SK-N-SH (cell line): ENCODE data around the gene PARP12. TPM values are rescaled to one million over a fixed set of nuclear protein-coding genes. Genes with fewer than 3 reads are reported as not detected.

ENCODE experiments used
- CTCF ChIA-PET: fragments of 300-600, 350-600 bp; formaldehyde crosslinking; extraction: SDS; loops from one replicate; lab custom pipeline; 2021; lab: Yijun Ruan, JAX
- POLR2A ChIA-PET: fragments of 350-600 bp; sonication (Branson Sonifier 250); formaldehyde crosslinking; extraction: SDS; loops from one replicate; lab custom pipeline; 2020; ENCODE audit warnings: antibody characterized with exemption, inconsistent platforms; lab: Yijun Ruan, JAX
- DNase-seq: peaks from one replicate; pipeline ENCODE4 v3.0.0; 2012
- H2AFZ ChIP-seq: fragments of 200-600 bp; sonication (generic); 2 replicates; pipeline ENCODE4 v1.8.1; 2016; ENCODE audit warnings: antibody characterized with exemption, mild to moderate bottlenecking, low read depth
- H3F3A ChIP-seq: fragments of 200-600 bp; sonication (generic); replicated peaks from 2 replicates; pipeline ENCODE3; 2016; ENCODE audit warnings: antibody characterized with exemption, mild to moderate bottlenecking; ENCODE audit not compliant: insufficient read depth
- H3K27ac ChIP-seq, 2 experiments: fragments of 200-500 bp in 1 of 2; fragments of 200-600 bp in 1 of 2; sonication (Bioruptor generic) in 1 of 2; sonication (generic), shearing (Covaris generic) in 1 of 2; 2 replicates each; pipeline versions ENCODE4 v1.5.1 to v1.6.1; 2014 to 2016; ENCODE audit warnings: low read depth in 2 of 2, inconsistent platforms in 1 of 2, low read length in 1 of 2, mild to moderate bottlenecking in 1 of 2, mixed read lengths in 1 of 2
- H3K27me3 ChIP-seq: fragments of 200-600 bp; sonication (generic), shearing (Covaris generic); 2 replicates; pipeline ENCODE4 v1.6.1; 2016; ENCODE audit warnings: mixed run types; ENCODE audit not compliant: insufficient read depth
- H3K36me3 ChIP-seq, 2 experiments: fragments of 200-500 bp in 1 of 2; fragments of 200-600 bp in 1 of 2; sonication (Bioruptor generic) in 1 of 2; sonication (generic) in 1 of 2; replicated peaks in 1 of 2; 2 replicates each; pipeline versions ENCODE3 to v1.5.1; 2014 to 2016; ENCODE audit warnings: low read length in 1 of 2, mild to moderate bottlenecking in 1 of 2; ENCODE audit not compliant: insufficient read depth in 2 of 2, control insufficient read depth in 1 of 2
- H3K4me1 ChIP-seq, 2 experiments: fragments of 200-500 bp in 1 of 2; fragments of 200-600 bp in 1 of 2; sonication (Bioruptor generic) in 1 of 2; sonication (generic), shearing (Covaris generic) in 1 of 2; 2 replicates each; pipeline versions ENCODE4 v1.5.1 to v1.6.1; 2014 to 2016; ENCODE audit warnings: low read depth in 1 of 2, low read length in 1 of 2, mixed run types in 1 of 2; ENCODE audit not compliant: insufficient read depth in 2 of 2, control insufficient read depth in 1 of 2
- H3K4me2 ChIP-seq: fragments of 200-600 bp; sonication (generic), shearing (Covaris generic); 2 replicates; pipeline ENCODE4 v1.6.1; 2017; ENCODE audit warnings: mixed run types
- H3K4me3 ChIP-seq, 2 experiments: fragments of 200-500 bp in 1 of 2; fragments of 200-600 bp in 1 of 2; sonication (Bioruptor generic) in 1 of 2; sonication (generic), shearing (Covaris generic) in 1 of 2; 2 replicates each; pipeline versions ENCODE4 v1.5.1 to v1.8.1; 2014 to 2016; ENCODE audit warnings: low read depth in 2 of 2, inconsistent platforms in 1 of 2, low read length in 1 of 2, mild to moderate bottlenecking in 1 of 2, mixed read lengths in 1 of 2, moderate library complexity in 1 of 2
- H3K79me2 ChIP-seq: fragments of 200-600 bp; sonication (generic); 2 replicates; pipeline ENCODE4 v1.8.1; 2017; ENCODE audit warnings: mild to moderate bottlenecking; ENCODE audit not compliant: insufficient read depth
- H3K9ac ChIP-seq: fragments of 200-600 bp; sonication (generic); 2 replicates; pipeline ENCODE4 v1.6.1; 2017; ENCODE audit warnings: mixed run types
- H3K9me2 ChIP-seq: fragments of 200-600 bp; sonication (generic); 2 replicates; pipeline ENCODE4 v1.6.1; 2017; ENCODE audit warnings: mixed run types
- H3K9me3 ChIP-seq: fragments of 200-600 bp; sonication (generic); 2 replicates; pipeline ENCODE4 v1.6.1; 2017; ENCODE audit warnings: mixed run types, mild to moderate bottlenecking, moderate library complexity
- H4K20me1 ChIP-seq: fragments of 200-600 bp; sonication (generic); 2 replicates; pipeline ENCODE4 v1.6.1; 2017; ENCODE audit warnings: mild to moderate bottlenecking, mixed run types; ENCODE audit not compliant: insufficient read depth
- CHD2 ChIP-seq: fragments of 150-350 bp; IDR thresholded peaks from 2 replicates; pipeline ENCODE4 v1.6.1; 2018; ENCODE audit warnings: low read length; ENCODE audit not compliant: partially characterized antibody
- CTCF ChIP-seq: fragments of 200-600 bp; sonication (generic); IDR thresholded peaks from 2 replicates; pipeline ENCODE4 v1.6.1; 2017; ENCODE audit warnings: antibody characterized with exemption, mild to moderate bottlenecking, moderate library complexity
- ELF1 ChIP-seq: IDR thresholded peaks from 2 replicates; pipeline ENCODE4 v1.4.0; 2012
- EP300 ChIP-seq, 2 experiments: IDR thresholded peaks; 2 replicates each; pipeline versions ENCODE4 v1.4.0 to v1.6.1; 2012; ENCODE audit warnings: borderline replicate concordance in 1 of 2, low read depth in 1 of 2, low read length in 1 of 2
- EZH2phosphoT487 ChIP-seq: fragments of 200-600 bp; sonication (generic); IDR thresholded peaks from 2 replicates; pipeline ENCODE4 v1.6.1; 2017; ENCODE audit warnings: low read depth, mixed run types, mild to moderate bottlenecking, antibody characterized with exemption, moderate library complexity, borderline replicate concordance
- FOSL2 ChIP-seq: IDR thresholded peaks from 2 replicates; pipeline ENCODE4 v1.4.0; 2012; ENCODE audit warnings: low read depth, mild to moderate bottlenecking, moderate library complexity, borderline replicate concordance
- FOXJ3 ChIP-seq: sonication (generic); formaldehyde crosslinking; IDR thresholded peaks from 2 replicates; pipeline ENCODE4 v1.5.1; 2020; ENCODE audit warnings: mild to moderate bottlenecking, missing genetic modification reagents
- FOXM1 ChIP-seq: IDR thresholded peaks from 2 replicates; pipeline ENCODE4 v1.4.0; 2012; ENCODE audit warnings: low read depth, mild to moderate bottlenecking
- GATA2 ChIP-seq: sonication (generic); formaldehyde crosslinking; IDR thresholded peaks from 2 replicates; pipeline ENCODE4 v1.5.0; 2020; ENCODE audit warnings: mild to moderate bottlenecking, missing genetic modification reagents
- IRF3 ChIP-seq: fragments of 150-350 bp; IDR thresholded peaks from 2 replicates; pipeline ENCODE4 v1.6.1; 2016; ENCODE audit warnings: mild to moderate bottlenecking, low read depth, low read length
- JUND ChIP-seq: IDR thresholded peaks from 2 replicates; pipeline ENCODE4 v1.4.0; 2012
- MEF2A ChIP-seq: IDR thresholded peaks from 2 replicates; pipeline ENCODE4 v1.4.0; 2012; ENCODE audit warnings: low read depth, borderline replicate concordance
- NRF1 ChIP-seq: IDR thresholded peaks from 2 replicates; pipeline ENCODE4 v1.6.1; 2012; ENCODE audit warnings: low read depth, mild to moderate bottlenecking, low read length
- POLR2AphosphoS5 ChIP-seq: IDR thresholded peaks from 2 replicates; pipeline ENCODE4 v1.6.1; 2012; ENCODE audit warnings: low read depth, low read length
- RAD21 ChIP-seq: IDR thresholded peaks from 2 replicates; pipeline ENCODE4 v1.6.1; 2012; ENCODE audit warnings: mild to moderate bottlenecking, low read length
- RCOR1 ChIP-seq: fragments of 150-350 bp; IDR thresholded peaks from 2 replicates; pipeline ENCODE4 v1.6.1; 2017; ENCODE audit warnings: antibody characterized with exemption, low read length
- RFX5 ChIP-seq: IDR thresholded peaks from 2 replicates; pipeline ENCODE4 v1.6.1; 2012; ENCODE audit warnings: mild to moderate bottlenecking, improper control_type of control experiment, low read length
- RXRA ChIP-seq: IDR thresholded peaks from 2 replicates; pipeline ENCODE4 v1.4.0; 2012; ENCODE audit warnings: low read depth, mild to moderate bottlenecking, borderline replicate concordance
- SIN3A ChIP-seq: IDR thresholded peaks from 2 replicates; pipeline ENCODE4 v1.6.1; 2012; ENCODE audit warnings: low read depth, mild to moderate bottlenecking, low read length, moderate library complexity, borderline replicate concordance
- SMC3 ChIP-seq: IDR thresholded peaks from 2 replicates; pipeline ENCODE4 v1.6.1; 2012; ENCODE audit warnings: low read depth, low read length, improper control_type of control experiment
- TAF1 ChIP-seq: IDR thresholded peaks from 2 replicates; pipeline ENCODE4 v1.6.1; 2012; ENCODE audit warnings: low read depth, mild to moderate bottlenecking, low read length, moderate library complexity, borderline replicate concordance
- TCF12 ChIP-seq: IDR thresholded peaks from 2 replicates; pipeline ENCODE4 v1.4.0; 2012
- USF1 ChIP-seq: IDR thresholded peaks from 2 replicates; pipeline ENCODE4 v1.4.0; 2012; ENCODE audit warnings: low read depth, borderline replicate concordance
- YY1 ChIP-seq: IDR thresholded peaks from 2 replicates; pipeline ENCODE4 v1.4.0; 2012; ENCODE audit warnings: low read depth, mild to moderate bottlenecking
- ZBTB33 ChIP-seq: IDR thresholded peaks from 2 replicates; pipeline ENCODE4 v1.4.0; 2012; ENCODE audit warnings: low read depth, borderline replicate concordance
- WGBS: methylation state at CpG from one replicate; pipeline ENCODE4 v1.1.6; 2017; ENCODE audit warnings: low lambda C conversion rate; 5-methylcytosine and 5-hydroxymethylcytosine counted together
- polyA plus RNA-seq, 3 experiments: library from polyadenylated mRNA; depleted of rRNA; stranded (reverse); fragments of >200 nt; gene quantifications; 2 replicates each; pipeline ENCODE4 v1.2.3, GENCODE V29; 2012
- TF ChIP-seq, protein P1 (sequence below): IDR thresholded peaks from 2 replicates; pipeline ENCODE4; 2012
- TF ChIP-seq, protein P2 (sequence below): IDR thresholded peaks from 2 replicates; pipeline ENCODE4 v1.4.0; 2012; ENCODE audit warnings: low read depth

The PARP12 gene
- polyA plus RNA-seq, 1 of the 3 experiments (the other 2 are of a cell fraction): 17.7 TPM

DNA sequence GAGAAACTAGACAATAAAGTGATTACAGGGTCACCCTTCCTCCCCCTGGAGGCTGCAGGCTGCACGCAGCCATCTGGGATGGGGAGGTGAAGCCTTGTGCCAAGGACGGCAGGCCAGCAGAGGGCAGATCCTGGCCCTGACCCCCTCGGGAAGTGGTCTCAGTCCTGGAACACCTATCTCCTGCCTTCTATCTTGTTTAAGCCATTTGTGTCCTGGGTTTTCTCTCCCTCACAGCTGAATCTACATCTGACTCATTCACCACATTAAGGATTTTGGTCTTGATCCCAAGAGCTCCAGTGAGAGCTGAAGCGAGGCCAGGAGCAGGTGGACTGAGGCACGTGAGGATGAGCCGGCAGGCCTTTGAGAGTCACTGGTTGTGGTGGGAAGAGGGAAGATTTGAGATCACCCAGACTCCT, 16.4 kb upstream of the PARP12 start:
- H3K9me2 ChIP-seq: no peaks in the 10 kb centered on the region
- peaks cover 4% of the 10 kb centered on the region for H3F3A ChIP-seq
- H3K27me3 ChIP-seq: no peaks in the 10 kb centered on the region
- no peaks in the 10 kb centered on the region for H3K9me3 ChIP-seq
- POLR2A ChIA-PET: no interaction called here
- H3K36me3 ChIP-seq: no peaks in the 10 kb centered on the region
- WGBS: 67% methylated on average over 6 of the region's 6 CpGs
- no peak overlapping the region for H3K4me2 ChIP-seq
- no peak overlapping the region for H3K9ac ChIP-seq
- no peak overlapping the region for H3K4me3 ChIP-seq
- peak; percentile 83 for DNase-seq
- no peaks in the 10 kb centered on the region for H3K79me2 ChIP-seq
- H3K27ac ChIP-seq: peak overlapping the region in 1 of 2 experiments; percentile 7; a peak in 1 of 4 replicates
- H2AFZ ChIP-seq: no peak overlapping the region
- H3K4me1 ChIP-seq: peaks cover 0 to 30% of the 10 kb centered on the region in 2 experiments; a peak in 2 of 4 replicates
- CTCF ChIA-PET: interaction anchor here (0.6 to 1.9 kb wide), 9 partner anchors 9 to 247 kb away, joined by 3 to 5 read pairs (median 4); partner anchors contain the start of gene PARP12
- no peaks in the 10 kb centered on the region for H4K20me1 ChIP-seq
- TF ChIP-seq NRF1: no peak
- TF ChIP-seq RCOR1: no peak
- TF ChIP-seq USF1: no peak
- TF ChIP-seq EZH2phosphoT487: no peak
- TF ChIP-seq FOSL2: no peak
- TF ChIP-seq YY1: no peak
- TF ChIP-seq POLR2AphosphoS5: no peak
- TF ChIP-seq, protein P1, sequence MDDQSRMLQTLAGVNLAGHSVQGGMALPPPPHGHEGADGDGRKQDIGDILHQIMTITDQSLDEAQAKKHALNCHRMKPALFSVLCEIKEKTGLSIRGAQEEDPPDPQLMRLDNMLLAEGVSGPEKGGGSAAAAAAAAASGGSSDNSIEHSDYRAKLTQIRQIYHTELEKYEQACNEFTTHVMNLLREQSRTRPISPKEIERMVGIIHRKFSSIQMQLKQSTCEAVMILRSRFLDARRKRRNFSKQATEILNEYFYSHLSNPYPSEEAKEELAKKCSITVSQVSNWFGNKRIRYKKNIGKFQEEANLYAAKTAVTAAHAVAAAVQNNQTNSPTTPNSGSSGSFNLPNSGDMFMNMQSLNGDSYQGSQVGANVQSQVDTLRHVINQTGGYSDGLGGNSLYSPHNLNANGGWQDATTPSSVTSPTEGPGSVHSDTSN: no peak
- TF ChIP-seq JUND: no peak
- no peak for TF ChIP-seq RXRA
- TF ChIP-seq ZBTB33: no peak
- peak; percentile 49 for TF ChIP-seq CTCF
- no peak for TF ChIP-seq IRF3
- TF ChIP-seq TCF12: peak; percentile 60; the same call in 1 of the 2 replicates
- TF ChIP-seq TAF1: no peak
- peak; percentile 40; the same call in 1 of the 2 replicates for TF ChIP-seq SMC3
- TF ChIP-seq FOXJ3 (CRISPR knock-in tag): no peak
- TF ChIP-seq FOXM1: no peak
- no peak for TF ChIP-seq SIN3A
- TF ChIP-seq EP300 (IDR thresholded peaks at IDR 0.05; ENCODE audit: borderline replicate concordance in 1 of 2, low read depth in 1 of 2, low read length in 1 of 2): no peak
- TF ChIP-seq, protein P2, sequence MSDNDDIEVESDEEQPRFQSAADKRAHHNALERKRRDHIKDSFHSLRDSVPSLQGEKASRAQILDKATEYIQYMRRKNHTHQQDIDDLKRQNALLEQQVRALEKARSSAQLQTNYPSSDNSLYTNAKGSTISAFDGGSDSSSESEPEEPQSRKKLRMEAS: no peak
- TF ChIP-seq MEF2A: no peak
- no peak for TF ChIP-seq ELF1
- peak; percentile 54 for TF ChIP-seq RAD21
- no peak; the same call in 1 of the 2 replicates for TF ChIP-seq GATA2 (CRISPR knock-in tag)
- TF ChIP-seq CHD2: peak; percentile 42
- TF ChIP-seq RFX5: 0 out of 2 replicates have a peak, but pooled peaks have one; percentile 21
